Neural cell (in vitro differentiated cells): Measurements from ENCODE around the gene ARHGEF7. TPM values are rescaled to one million over a fixed set of nuclear protein-coding genes. Genes with fewer than 3 reads are reported as not detected.

Experiments used
- H2AFZ ChIP-seq: fragments of 200-600, 300-800 bp; sonication (generic), shearing (Covaris generic); 2 replicates; pipeline ENCODE4 v1.6.0; 2014; ENCODE audit warnings: low read depth, mild to moderate bottlenecking, antibody characterized with exemption, low read length, moderate library complexity
- H3F3A ChIP-seq: fragments of 200-600 bp; shearing (Covaris generic); 2 replicates; pipeline ENCODE4 v1.6.1; 2016; ENCODE audit warnings: mild to moderate bottlenecking, moderate library complexity, mixed read lengths, antibody characterized with exemption, low read length; ENCODE audit not compliant: insufficient read depth, poor library complexity, severe bottlenecking
- H3K27ac ChIP-seq: fragments of 200-600, 300-800 bp; sonication (generic), shearing (Covaris generic); 2 replicates; pipeline ENCODE4 v1.5.1; 2014; ENCODE audit warnings: mild to moderate bottlenecking, low read length, moderate library complexity
- H3K27me3 ChIP-seq: fragments of 300-800, 200-600 bp; sonication (generic), shearing (Covaris generic); 2 replicates; pipeline ENCODE4 v1.6.0; 2014; ENCODE audit warnings: mild to moderate bottlenecking, low read depth, low read length, moderate library complexity; ENCODE audit not compliant: insufficient read depth
- H3K36me3 ChIP-seq: fragments of 300-800, 200-600 bp; sonication (generic), shearing (Covaris generic); 2 replicates; pipeline ENCODE4 v1.5.1; 2014; ENCODE audit warnings: mild to moderate bottlenecking, antibody characterized with exemption, low read length, moderate library complexity; ENCODE audit not compliant: insufficient read depth
- H3K4me2 ChIP-seq: fragments of 300-800, 200-600 bp; sonication (generic), shearing (Covaris generic); 2 replicates; pipeline ENCODE4 v1.6.0; 2014; ENCODE audit warnings: mild to moderate bottlenecking, low read length
- H3K4me3 ChIP-seq: fragments of 300-800, 200-600 bp; sonication (generic), shearing (Covaris generic); 2 replicates; pipeline ENCODE4 v1.5.1; 2014; ENCODE audit warnings: mild to moderate bottlenecking, low read length, moderate library complexity
- H3K79me2 ChIP-seq: fragments of 200-600 bp; shearing (Covaris generic); replicated peaks from 2 replicates; pipeline ENCODE4 v1.6.0; 2014; ENCODE audit warnings: mild to moderate bottlenecking, low read length, moderate library complexity; ENCODE audit not compliant: insufficient read depth
- H3K9ac ChIP-seq: fragments of 300-800, 200-600 bp; sonication (generic), shearing (Covaris generic); 2 replicates; pipeline ENCODE4 v1.6.1; 2016; ENCODE audit warnings: mild to moderate bottlenecking, low read length, mixed read lengths
- H3K9me2 ChIP-seq: fragments of 200-600 bp; shearing (Covaris generic); 2 replicates; pipeline ENCODE4 v1.6.1; 2016; ENCODE audit warnings: mild to moderate bottlenecking, low read length, mixed read lengths; ENCODE audit not compliant: insufficient read depth
- H3K9me3 ChIP-seq: fragments of 200-600, 300-800 bp; sonication (generic), shearing (Covaris generic); 2 replicates; pipeline ENCODE4 v1.6.1; 2016; ENCODE audit warnings: mild to moderate bottlenecking, mixed run types, low read length, moderate library complexity, mixed read lengths
- H4K20me1 ChIP-seq: fragments of 200-600 bp; shearing (Covaris generic); 2 replicates; pipeline ENCODE4 v1.6.1; 2016; ENCODE audit warnings: mild to moderate bottlenecking, mixed run types; ENCODE audit not compliant: insufficient read depth
- CTCF ChIP-seq: fragments of 450-650 bp; IDR thresholded peaks from 2 replicates; pipeline ENCODE4 v1.5.1; 2014; ENCODE audit warnings: antibody characterized with exemption, mild to moderate bottlenecking, moderate library complexity; ENCODE audit not compliant: poor library complexity, severe bottlenecking
- EP300 ChIP-seq: fragments of 450-650 bp; conservative IDR thresholded peaks from 2 replicates; pipeline ENCODE4 v1.6.1; 2014; ENCODE audit warnings: antibody characterized with exemption, mild to moderate bottlenecking, moderate library complexity; ENCODE audit not compliant: poor library complexity, severe bottlenecking
- EZH2 ChIP-seq: fragments of 200-600, 300-800 bp; shearing (Covaris generic), sonication (generic); IDR thresholded peaks from 2 replicates; pipeline ENCODE4 v1.6.1; 2014; ENCODE audit warnings: antibody characterized with exemption, low read length, borderline replicate concordance, mild to moderate bottlenecking; ENCODE audit not compliant: insufficient read depth, poor library complexity, severe bottlenecking
- MXI1 ChIP-seq: fragments of 450-650 bp; conservative IDR thresholded peaks from 2 replicates; pipeline ENCODE4 v1.6.1; 2014; ENCODE audit warnings: antibody characterized with exemption, mild to moderate bottlenecking; ENCODE audit not compliant: poor library complexity, severe bottlenecking
- POLR2AphosphoS5 ChIP-seq: IDR thresholded peaks from 2 replicates; pipeline ENCODE4 v1.6.1; 2012
- RAD21 ChIP-seq: fragments of 450-650 bp; conservative IDR thresholded peaks from 2 replicates; pipeline ENCODE4 v1.6.1; 2014; ENCODE audit warnings: antibody characterized with exemption, mild to moderate bottlenecking, moderate library complexity
- REST ChIP-seq: IDR thresholded peaks from 2 replicates; pipeline ENCODE4 v1.6.1; 2012; ENCODE audit warnings: borderline replicate concordance
- SMC3 ChIP-seq: fragments of 450-650 bp; conservative IDR thresholded peaks from 2 replicates; pipeline ENCODE4 v1.6.1; 2014; ENCODE audit warnings: antibody characterized with exemption, mild to moderate bottlenecking, moderate library complexity; ENCODE audit not compliant: poor library complexity
- TAF1 ChIP-seq: IDR thresholded peaks from 2 replicates; pipeline ENCODE4 v1.6.1; 2012; ENCODE audit warnings: low read depth
- polyA plus RNA-seq: library from polyadenylated mRNA; depleted of rRNA; stranded (reverse); fragments of >200 nt; gene quantifications from 2 replicates; pipeline ENCODE4 v1.2.3, GENCODE V29; 2014

ARHGEF7 gene
- polyA plus RNA-seq, 1 donor from 2014 or later = 155 TPM

GRCh38 chr13:111153279-111153976 lies 38.3 kb downstream of the ARHGEF7 start:
- H3K9me3 ChIP-seq = no peaks in the 10 kb centered on the region
- peak overlapping the region; percentile 89 for H3K27ac ChIP-seq
- H2AFZ ChIP-seq = peak overlapping the region; percentile 88
- peaks cover 3% of the 10 kb centered on the region for H4K20me1 ChIP-seq
- no peaks in the 10 kb centered on the region for H3K9me2 ChIP-seq
- peaks cover 10% of the 10 kb centered on the region for H3F3A ChIP-seq
- H3K27me3 ChIP-seq = no peaks in the 10 kb centered on the region
- no peaks in the 10 kb centered on the region for H3K36me3 ChIP-seq
- H3K79me2 ChIP-seq = peaks cover 74% of the 10 kb centered on the region
- no peak for TF ChIP-seq TAF1
- peak; percentile 81 for TF ChIP-seq REST
- TF ChIP-seq CTCF = peak; percentile 48
- peak; percentile 67 for TF ChIP-seq EP300
- TF ChIP-seq POLR2AphosphoS5 = peak; percentile 95
- TF ChIP-seq EZH2 = no peak
- TF ChIP-seq RAD21 = peak; percentile 58
- peak; percentile 62 for TF ChIP-seq SMC3
- TF ChIP-seq MXI1 = peak; percentile 78
- H3K4me3 ChIP-seq = peak overlapping the region; percentile 90
- peak overlapping the region; percentile 86 for H3K4me2 ChIP-seq
- peak overlapping the region; percentile 92 for H3K9ac ChIP-seq

GRCh38 chr13:111153977-111154332 lies 38.8 kb downstream of the ARHGEF7 start:
- Histone ChIP-seq H3K9ac (peak overlapping the region; percentile 92), H3K4me2 (peak overlapping the region; percentile 86), H3K27ac (peak overlapping the region; percentile 89), H3K4me3 (peak overlapping the region; percentile 90), H2AFZ (no peak overlapping the region), H3K79me2 (peaks cover 75% of the 10 kb centered on the region), H4K20me1 (peaks cover 3% of the 10 kb centered on the region), H3K9me3 (no peaks in the 10 kb centered on the region), H3K27me3 (no peaks in the 10 kb centered on the region), H3K9me2 (no peaks in the 10 kb centered on the region), H3K36me3 (peaks cover under 1% of the 10 kb centered on the region), H3F3A (peaks cover 10% of the 10 kb centered on the region)
- TF ChIP-seq TAF1 = peak; percentile 9
- peak; percentile 2 for TF ChIP-seq RAD21
- TF ChIP-seq POLR2AphosphoS5 = no peak
